ENCODE measurements around the gene PDCD6IP.

The PDCD6IP gene

DNA sequence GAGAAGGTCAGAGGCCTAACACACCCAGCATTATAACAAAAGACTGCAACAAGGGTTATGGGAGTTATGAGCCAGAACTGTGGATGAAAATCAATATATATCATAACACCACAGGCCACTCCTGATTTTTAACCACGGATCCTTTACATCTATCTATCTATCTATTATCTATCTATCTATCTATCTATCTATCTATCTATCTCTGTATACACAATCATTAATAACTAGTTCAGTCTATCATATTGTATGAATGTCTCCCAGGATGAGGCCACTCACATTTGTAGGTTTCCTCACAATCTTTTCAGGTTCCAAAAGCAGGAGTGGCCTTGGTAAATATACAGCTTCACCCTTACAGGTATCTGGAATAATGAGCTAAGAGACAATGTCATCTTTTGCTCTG, 94.2 kb downstream of the PDCD6IP start:
- DNase-seq = no peak

DNA sequence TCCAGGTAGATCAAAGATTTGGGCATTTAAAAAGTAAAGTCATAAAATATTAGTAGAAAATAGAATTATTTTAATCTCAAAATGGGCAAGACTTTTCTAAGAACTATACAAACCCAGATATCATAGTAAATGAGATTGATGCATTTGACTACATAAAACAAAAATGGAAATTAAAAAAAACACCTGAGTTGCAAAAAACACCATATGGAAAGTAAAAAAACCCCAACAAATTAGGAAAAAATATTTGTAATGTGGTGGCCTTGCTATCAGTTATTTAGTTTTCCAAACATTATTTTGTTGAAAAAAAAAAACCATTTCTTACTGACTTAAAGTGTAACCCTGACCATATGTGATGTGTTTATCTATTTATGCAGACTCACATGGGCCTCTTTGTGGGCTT, 97.2 kb downstream of the PDCD6IP start:
- no peak for DNase-seq

- DNase-seq = no peak
Measured at GRCh38 chr3:33897306-33897705, 98.9 kb downstream of the PDCD6IP start.

DNA sequence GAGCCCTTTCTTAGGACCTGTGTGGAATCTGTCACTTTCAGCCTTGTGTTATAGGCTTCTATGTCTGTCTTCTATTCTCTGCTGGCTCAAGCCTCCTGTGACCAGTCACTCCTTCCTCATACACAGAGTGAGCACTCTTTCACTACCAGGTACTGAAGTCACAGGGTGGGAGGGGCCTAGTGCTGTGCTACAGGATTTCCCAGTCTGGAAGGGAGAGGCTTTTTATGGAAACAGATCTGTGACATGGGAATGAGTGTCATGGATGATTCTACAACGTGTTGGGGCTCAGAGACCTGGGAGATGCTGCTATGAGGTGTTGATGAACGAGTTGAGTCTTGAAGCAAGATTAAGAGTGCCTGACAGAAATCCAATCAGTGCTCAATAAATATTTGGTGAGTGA, 100.5 kb downstream of the PDCD6IP start:
- no peak for DNase-seq

DNA sequence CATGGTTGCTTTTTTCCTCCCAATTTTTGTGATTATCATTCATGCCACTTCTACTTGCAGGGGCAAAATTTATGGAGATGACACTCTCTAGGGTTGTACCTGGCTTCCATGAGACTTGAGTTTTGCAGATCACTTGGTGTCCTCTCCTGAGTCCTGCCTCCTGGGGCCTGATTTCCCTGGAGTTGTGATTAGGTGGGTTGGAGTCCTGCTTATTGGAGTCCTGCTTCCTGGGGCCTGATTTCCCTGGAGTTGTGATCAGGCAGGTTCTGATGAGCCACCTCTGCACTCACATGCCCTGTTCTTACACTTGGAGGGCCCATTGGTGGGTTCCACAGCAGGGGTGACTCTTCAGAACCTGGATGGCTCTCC, 102.0 kb downstream of the PDCD6IP start:
- DNase-seq = no peak

DNA sequence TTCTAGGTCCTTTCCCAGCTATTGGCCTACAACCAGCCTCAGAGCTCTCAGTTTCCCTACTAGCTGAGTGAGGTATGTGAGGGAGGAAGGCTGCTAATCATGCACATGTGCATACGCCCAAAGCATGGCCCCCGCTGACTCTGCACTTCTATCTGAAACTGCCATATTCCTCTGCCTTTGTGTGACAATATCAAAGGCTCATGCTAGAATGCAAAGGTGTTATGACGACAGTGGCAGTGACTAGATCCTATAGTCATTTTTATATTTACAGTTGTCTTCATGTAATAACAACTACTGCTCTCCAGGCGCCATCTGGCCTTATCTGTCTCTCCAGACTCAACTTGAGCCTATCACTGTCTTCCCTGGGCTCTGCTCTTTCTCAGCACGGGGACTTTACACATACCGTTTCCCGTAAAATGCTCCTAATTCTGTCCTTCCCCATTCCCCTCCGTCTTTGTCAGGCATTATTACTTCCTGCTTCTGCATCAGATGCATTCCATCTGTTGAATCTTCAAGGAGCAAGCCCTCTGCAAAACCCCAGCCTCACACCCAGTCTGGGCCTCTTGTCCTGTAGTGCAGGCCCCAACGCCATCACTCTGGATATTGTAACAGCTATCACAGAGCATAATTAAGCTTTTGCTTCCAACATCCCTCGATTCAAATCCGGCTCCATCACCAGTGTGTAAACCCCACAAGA, 102.5 kb downstream of the PDCD6IP start:
- no peak for DNase-seq

DNA sequence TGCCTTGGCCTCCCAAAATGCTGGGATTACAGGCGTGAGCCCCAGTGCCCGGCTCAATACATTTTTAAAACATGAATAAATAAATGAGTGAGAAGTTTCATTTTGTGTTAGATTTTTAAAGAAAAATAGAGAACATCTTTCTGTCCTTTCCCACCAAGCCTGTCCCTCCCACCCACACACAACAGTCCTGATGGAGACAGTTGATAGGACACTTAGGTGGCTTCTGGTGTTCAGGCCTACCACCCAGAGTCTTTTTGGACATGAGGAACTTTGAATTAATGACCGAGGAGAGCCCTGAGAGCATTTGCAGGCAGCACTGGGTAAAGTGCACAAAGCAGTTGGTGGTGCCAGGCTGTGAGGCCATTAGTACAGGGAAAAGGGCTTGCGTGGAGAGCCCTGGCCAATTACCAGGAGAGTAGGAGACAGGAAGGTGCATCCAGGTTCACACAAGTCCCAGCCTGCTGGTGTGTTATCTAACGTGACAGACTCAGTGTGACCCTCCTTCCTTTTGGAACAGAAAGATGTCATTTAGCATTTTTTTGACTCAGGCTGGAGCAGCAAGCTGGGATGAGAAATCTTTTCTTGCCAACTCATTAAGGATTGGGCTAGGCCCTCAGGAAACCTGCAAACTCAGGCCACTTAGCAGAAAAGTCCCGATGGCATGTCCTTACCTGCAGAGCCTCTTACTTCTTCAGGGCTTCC, 103.6 kb downstream of the PDCD6IP start:
- DNase-seq = no peak

DNA sequence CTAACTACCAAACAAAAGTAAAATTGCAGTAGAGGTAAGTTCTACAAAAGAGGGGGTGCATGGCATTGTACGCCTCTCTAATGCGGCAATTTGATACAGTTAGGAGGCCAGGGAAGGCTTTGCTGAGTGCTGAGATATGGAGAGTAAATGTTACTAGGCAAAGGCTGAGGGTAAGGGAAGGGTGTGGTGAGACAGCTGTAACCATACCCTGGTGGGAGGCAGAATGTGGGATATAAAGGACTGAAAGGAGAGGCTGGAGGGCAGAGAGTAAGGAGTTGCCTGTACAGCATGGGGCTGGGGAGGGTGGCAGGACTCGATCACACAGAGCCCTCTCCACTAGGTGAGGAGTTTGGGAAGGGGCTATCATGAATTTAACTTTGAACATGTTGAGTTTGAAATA, 106.3 kb downstream of the PDCD6IP start:
- DNase-seq = no peak

GRCh38 chr3:33908250-33908851, 109.9 kb downstream of the PDCD6IP start:
- no peak for DNase-seq

DNA sequence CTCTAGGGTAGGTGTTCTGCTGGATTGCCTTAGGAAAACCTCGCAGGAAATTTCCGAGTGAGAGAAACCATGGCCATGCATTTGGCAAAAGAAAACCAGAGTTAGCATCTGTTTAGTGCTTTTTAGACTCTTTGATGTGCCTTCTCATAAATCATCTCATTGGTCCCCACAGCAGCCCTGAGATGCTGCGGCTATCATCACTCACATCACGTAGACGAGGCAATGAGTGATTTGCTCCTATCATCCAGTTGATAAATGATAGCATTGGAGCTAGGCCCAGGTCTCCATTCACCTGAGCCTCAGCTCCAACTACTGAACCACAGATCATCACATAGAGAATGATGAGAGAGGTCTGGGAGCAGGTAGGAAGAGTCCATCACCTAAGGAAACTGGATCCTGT, 111.1 kb downstream of the PDCD6IP start:
- DNase-seq = no peak

- no peak for DNase-seq
Measured at GRCh38 chr3:33910031-33910430, 111.6 kb downstream of the PDCD6IP start.

DNA sequence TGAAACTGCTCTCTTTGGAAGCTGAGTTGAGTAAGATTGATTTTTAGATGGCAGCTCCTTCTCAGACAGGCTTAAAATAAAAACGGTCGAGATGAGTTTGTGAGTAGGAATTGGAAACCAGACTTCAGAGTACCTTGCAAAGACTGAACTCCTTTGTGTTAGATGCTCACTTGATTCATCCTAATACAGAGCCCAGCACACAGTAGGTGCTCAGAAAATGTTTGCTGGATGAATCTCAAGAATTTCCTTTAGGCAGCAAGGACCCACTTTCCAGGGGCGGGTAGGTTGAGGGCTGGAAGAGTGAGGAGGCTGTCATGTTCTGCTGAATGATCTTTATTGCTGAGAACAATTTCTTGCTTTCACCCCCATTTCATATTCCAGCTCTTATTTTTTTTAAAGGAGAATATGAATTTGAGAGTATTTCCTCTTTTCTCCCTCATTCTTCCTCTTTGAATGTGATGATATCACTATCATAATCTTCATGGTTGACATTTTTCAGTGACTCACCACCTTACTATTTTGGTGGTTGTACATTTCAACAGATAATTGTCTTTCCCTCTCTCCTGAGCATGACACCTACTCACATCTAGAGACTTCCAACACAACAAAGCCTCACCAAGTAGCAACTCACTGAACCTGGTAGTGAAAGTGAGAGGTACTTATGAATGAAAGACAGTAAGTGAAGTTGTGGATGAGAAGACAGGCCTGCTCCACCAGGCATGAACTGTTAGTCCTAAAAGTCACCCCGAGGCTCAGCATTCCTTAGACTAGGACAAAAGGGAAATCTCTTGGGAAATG, 113.3 kb downstream of the PDCD6IP start:
- DNase-seq = peak; percentile 58 to 83 (median 83)

DNA sequence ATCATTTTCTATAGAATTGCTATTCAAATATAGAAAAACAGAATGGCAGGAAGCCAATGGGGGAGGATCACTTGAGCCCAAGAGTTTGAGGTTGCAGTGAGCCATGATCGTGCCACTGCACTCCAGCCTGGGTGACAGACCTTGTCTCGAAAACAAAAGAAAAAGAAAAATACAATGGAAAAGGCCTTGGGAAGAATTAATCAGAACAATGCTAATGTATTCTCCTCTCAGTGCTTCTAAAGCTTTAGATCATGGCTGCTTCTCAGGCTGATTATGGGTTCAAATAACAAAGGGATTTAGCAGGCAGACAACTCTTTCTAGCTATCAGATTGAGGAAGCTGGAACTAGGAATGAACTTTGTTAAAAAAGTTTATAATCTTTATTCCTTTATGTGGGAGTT, 115.8 kb downstream of the PDCD6IP start:
- DNase-seq = no peak

DNA sequence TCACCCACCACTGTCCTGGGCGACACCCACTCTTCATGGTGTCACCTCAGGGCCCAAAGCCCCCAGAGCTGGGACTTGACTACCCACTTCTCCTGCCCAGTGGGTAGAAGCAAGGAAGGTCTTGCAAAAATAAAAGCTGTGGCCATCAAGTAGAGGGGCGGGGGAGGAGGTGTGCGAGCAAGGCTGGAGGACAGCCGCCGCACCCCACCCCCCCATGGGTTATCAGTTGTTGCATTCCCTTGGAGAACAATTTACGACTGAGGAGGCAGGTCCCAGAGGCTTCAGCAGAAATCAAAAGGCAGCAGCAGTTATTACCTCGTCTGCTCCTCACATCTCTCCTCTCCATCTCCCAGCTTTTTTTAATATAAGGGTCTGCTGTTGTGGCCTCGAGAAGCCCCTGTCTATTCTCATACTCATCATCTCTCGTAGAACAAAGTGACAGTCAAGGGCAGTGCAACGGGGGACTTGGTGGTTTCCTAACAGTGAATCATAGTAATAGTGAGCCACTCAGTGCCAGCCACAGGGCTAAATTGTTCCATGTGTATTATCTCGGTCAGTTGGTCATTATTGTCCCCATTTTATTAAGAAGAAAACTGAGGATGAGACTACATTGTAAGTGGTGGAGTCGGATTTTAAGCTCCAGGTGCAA, 116.4 kb downstream of the PDCD6IP start:
- no peak for DNase-seq

DNA sequence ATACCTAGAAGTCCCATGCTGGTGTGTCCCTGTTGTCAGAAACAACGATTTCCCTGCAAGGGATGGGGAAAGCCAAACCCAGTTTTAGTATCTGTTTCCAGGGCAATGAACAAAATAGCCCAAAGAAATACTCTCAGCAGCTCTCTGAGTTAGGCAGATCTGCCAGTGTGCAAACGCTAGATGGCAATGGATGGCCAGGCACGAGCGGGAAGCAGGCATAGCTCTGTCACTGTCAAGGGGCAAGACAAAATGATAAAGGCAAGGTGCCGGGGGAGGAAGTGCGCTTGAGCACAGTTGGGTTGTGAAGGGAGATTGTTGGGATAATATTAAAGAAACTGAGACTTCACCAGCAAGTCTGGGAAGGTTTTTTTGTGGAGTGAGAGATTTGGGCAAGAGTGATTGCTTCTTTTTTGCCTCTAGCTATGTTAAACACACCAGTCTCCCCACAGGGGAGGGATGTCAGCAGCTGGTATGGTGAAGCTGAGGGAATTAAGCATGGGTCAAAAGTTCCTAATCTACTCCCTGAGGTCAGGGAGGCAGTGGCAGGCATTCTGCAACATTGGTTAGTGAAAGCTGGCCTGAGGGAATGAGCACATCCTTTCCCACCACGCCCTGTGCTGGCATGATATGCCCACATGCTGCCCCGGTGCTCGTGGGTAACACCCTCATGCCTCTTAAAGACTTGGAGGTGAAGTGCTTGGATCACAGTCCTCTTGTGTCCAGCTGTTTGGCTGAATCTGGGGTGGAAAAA, 117.5 kb downstream of the PDCD6IP start:
- peak; percentile 27 to 28 (median 28) for DNase-seq

DNA sequence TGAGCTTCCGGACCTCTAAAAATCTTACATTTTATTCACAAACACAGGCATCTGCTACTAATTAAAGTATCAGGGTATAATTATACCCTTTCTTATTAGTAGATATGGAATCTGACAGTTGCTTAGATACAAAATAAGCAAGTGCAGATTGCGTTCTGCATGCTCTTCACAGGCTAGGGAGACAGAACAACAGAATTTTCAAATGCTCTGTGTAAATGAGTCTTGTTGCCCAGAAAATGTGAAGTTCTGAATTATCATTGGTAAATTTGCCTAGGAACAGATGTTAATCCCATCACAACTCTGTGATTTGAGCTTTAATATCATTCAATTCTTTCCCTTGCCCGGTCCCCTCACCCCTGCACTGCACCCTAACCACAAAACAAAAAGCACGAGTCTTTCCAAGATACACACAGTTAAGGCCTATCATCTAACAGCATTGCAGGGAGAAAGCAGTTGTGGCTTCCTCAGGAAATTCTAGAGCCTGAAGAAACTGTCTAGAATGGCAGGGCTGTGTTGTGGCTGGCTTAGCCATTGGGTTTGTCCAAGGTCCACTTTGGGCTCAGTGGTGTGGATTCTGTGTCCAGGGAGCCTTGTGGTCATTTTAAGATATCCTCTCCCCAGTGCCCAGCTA, 119.8 kb downstream of the PDCD6IP start:
- DNase-seq = no peak
